K562 (cell line): ENCODE results near the gene ARL8A. TPM values are rescaled to one million over a fixed set of nuclear protein-coding genes. Genes with fewer than 3 reads are reported as not detected.

Source experiments
- COPS2 ChIP-seq: fragments of 450-650 bp; conservative IDR thresholded peaks from 2 replicates; pipeline ENCODE4 v1.6.1; 2016; ENCODE audit warnings: mild to moderate bottlenecking, moderate library complexity
- ERF ChIP-seq: fragments of 450-650 bp; formaldehyde crosslinking; IDR thresholded peaks from 2 replicates; pipeline ENCODE4 v1.4.0; 2020; ENCODE audit warnings: mild to moderate bottlenecking, mixed read lengths
- ETV1 ChIP-seq: fragments of 450-650 bp; conservative IDR thresholded peaks from 2 replicates; pipeline ENCODE4 v1.6.1; 2016; ENCODE audit warnings: missing genetic modification characterization, control low read depth, low read depth, missing compliant biosample characterization
- GTF2B ChIP-seq: IDR thresholded peaks from 2 replicates; pipeline ENCODE4 v1.6.1; 2011; ENCODE audit not compliant: insufficient read length; ENCODE audit errors: extremely low read depth
- HMG20B ChIP-seq: fragments of 250-450 bp; sonication (Bioruptor Pico); IDR thresholded peaks from 2 replicates; pipeline ENCODE4 v1.5.0; 2021; ENCODE audit warnings: mild to moderate bottlenecking
- IFI16 ChIP-seq: fragments of 250-450 bp; sonication (Bioruptor Pico); IDR thresholded peaks from 2 replicates; pipeline ENCODE4 v2.1.2; 2022; ENCODE audit warnings: mild to moderate bottlenecking, inconsistent platforms
- L3MBTL2 ChIP-seq: fragments of 450-650 bp; IDR thresholded peaks from 2 replicates; pipeline ENCODE4 v1.6.1; 2016; ENCODE audit warnings: mild to moderate bottlenecking, moderate library complexity
- NFIX ChIP-seq: fragments of 250-450 bp; sonication (Bioruptor Pico); IDR thresholded peaks from 2 replicates; pipeline ENCODE4 v1.4.0; 2020; ENCODE audit warnings: low read depth, mild to moderate bottlenecking, moderate library complexity
- PURB ChIP-seq: sonication (generic); formaldehyde crosslinking; IDR thresholded peaks from 2 replicates; pipeline ENCODE4 v1.9.0; 2021; ENCODE audit warnings: low read depth, mild to moderate bottlenecking, missing genetic modification reagents
- RBM25 ChIP-seq: fragments of 200-400 bp; formaldehyde crosslinking; IDR thresholded peaks from 2 replicates; pipeline ENCODE4 v1.6.1; 2018; ENCODE audit warnings: low read length, low read depth, moderate library complexity; ENCODE audit not compliant: severe bottlenecking
- SOX6 ChIP-seq: fragments of 450-650 bp; IDR thresholded peaks from 2 replicates; pipeline ENCODE4 v1.6.1; 2014; ENCODE audit warnings: mild to moderate bottlenecking
- TAF1 ChIP-seq: IDR thresholded peaks from 2 replicates; pipeline ENCODE4 v1.6.1; 2011; ENCODE audit warnings: mild to moderate bottlenecking, low read length, moderate library complexity; ENCODE audit not compliant: insufficient read depth, control insufficient read depth, severe bottlenecking; ENCODE audit errors: extremely low read depth
- TBL1XR1 ChIP-seq, 2 experiments: IDR thresholded peaks; 2 replicates each; pipeline ENCODE4 v1.6.1; 2012; ENCODE audit warnings: improper control_type of control experiment in 2 of 2, low read length in 2 of 2, mild to moderate bottlenecking in 1 of 2
- THRAP3 ChIP-seq: fragments of 450-650 bp; IDR thresholded peaks from 2 replicates; pipeline ENCODE4 v1.6.1; 2016; ENCODE audit warnings: mild to moderate bottlenecking, inconsistent platforms, borderline replicate concordance
- TSC22D4 ChIP-seq: fragments of 450-650 bp; IDR thresholded peaks from 2 replicates; pipeline ENCODE4 v1.6.1; 2016; ENCODE audit warnings: missing genetic modification characterization, missing biosample characterization, control low read depth
- ZBTB34 ChIP-seq: fragments of 250-450 bp; sonication (Bioruptor Pico); IDR thresholded peaks from 2 replicates; pipeline ENCODE4 v1.8.0; 2021; ENCODE audit warnings: mild to moderate bottlenecking, moderate library complexity
- ZNF175 ChIP-seq: fragments of 200-800 bp; sonication (Bioruptor generic); IDR thresholded peaks from 2 replicates; pipeline ENCODE4 v1.6.1; 2016; ENCODE audit warnings: low read depth, mild to moderate bottlenecking, missing genetic modification characterization, missing compliant biosample characterization
- polyA plus RNA-seq, 8 experiments: library from polyadenylated mRNA; depleted of rRNA in 4 of 8; stranded (reverse) in 5 of 8; unstranded in 3 of 8; fragments of >200 nt; fragmentation: Nextera tagmentation in 2 of 8; fragmentation: Illumina TruSeq in 1 of 8; extraction: Ambion mirVana in 2 of 8; extraction: Trizol in 1 of 8; gene quantifications; 2 replicates each; pipeline versions ENCODE4 v1.2.1 to v1.2.3, GENCODE V29; 2011 to 2014; ENCODE audit warnings: inconsistent platforms in 1 of 8, missing spikeins in 1 of 8
- total RNA-seq, 7 experiments: library from RNA; depleted of rRNA in 6 of 7; stranded (reverse); fragments of >200 nt in 6 of 7; fragmentation: Illumina TruSeq in 2 of 7; extraction: Trizol in 2 of 7; gene quantifications; 2 replicates each; pipeline versions ENCODE4 v1.2.1 to v1.2.3, GENCODE V29; 2011 to 2021; ENCODE audit warnings: low replicate concordance in 1 of 7
- TF ChIP-seq, protein P1 (sequence below): sonication (generic); formaldehyde crosslinking; IDR thresholded peaks from 2 replicates; pipeline ENCODE4 v1.4.0; 2020; ENCODE audit warnings: mild to moderate bottlenecking, missing genetic modification reagents
- TF ChIP-seq, protein P2 (sequence below): IDR thresholded peaks from 2 replicates; pipeline ENCODE4 v1.6.1; 2014; ENCODE audit warnings: antibody characterized with exemption
- TF ChIP-seq, protein P3 (sequence below): fragments of 250-450 bp; sonication (Bioruptor Pico); IDR thresholded peaks from 2 replicates; pipeline ENCODE4 v1.5.1; 2021; ENCODE audit warnings: mild to moderate bottlenecking

The ARL8A gene
- total and polyA plus RNA-seq, 9 of the 15 experiments (the other 6 are each of a cell fraction or from before 2014, with no cell fraction given), result 0.17 to 27.3 (median 15.6) TPM

GRCh38 chr1:202158810-202159533 is 14.4 kb upstream of the ARL8A start (continued):
- no peak for TF ChIP-seq COPS2
- TF ChIP-seq NFIX (CRISPR knock-in tag), result no peak
- no peak for TF ChIP-seq GTF2B
- no peak; the same call in 1 of the 2 replicates for TF ChIP-seq SOX6
- TF ChIP-seq, protein P1, sequence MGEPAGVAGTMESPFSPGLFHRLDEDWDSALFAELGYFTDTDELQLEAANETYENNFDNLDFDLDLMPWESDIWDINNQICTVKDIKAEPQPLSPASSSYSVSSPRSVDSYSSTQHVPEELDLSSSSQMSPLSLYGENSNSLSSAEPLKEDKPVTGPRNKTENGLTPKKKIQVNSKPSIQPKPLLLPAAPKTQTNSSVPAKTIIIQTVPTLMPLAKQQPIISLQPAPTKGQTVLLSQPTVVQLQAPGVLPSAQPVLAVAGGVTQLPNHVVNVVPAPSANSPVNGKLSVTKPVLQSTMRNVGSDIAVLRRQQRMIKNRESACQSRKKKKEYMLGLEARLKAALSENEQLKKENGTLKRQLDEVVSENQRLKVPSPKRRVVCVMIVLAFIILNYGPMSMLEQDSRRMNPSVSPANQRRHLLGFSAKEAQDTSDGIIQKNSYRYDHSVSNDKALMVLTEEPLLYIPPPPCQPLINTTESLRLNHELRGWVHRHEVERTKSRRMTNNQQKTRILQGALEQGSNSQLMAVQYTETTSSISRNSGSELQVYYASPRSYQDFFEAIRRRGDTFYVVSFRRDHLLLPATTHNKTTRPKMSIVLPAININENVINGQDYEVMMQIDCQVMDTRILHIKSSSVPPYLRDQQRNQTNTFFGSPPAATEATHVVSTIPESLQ, result no peak
- no peak for TF ChIP-seq IFI16
- TF ChIP-seq, protein P2, sequence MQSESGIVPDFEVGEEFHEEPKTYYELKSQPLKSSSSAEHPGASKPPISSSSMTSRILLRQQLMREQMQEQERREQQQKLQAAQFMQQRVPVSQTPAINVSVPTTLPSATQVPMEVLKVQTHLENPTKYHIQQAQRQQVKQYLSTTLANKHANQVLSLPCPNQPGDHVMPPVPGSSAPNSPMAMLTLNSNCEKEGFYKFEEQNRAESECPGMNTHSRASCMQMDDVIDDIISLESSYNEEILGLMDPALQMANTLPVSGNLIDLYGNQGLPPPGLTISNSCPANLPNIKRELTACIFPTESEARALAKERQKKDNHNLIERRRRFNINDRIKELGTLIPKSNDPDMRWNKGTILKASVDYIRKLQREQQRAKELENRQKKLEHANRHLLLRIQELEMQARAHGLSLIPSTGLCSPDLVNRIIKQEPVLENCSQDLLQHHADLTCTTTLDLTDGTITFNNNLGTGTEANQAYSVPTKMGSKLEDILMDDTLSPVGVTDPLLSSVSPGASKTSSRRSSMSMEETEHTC, result no peak; the same call in 1 of the 2 replicates
- 0 out of 2 replicates have a peak, but pooled peaks have one; percentile 27 for TF ChIP-seq ERF
- TF ChIP-seq TAF1, result peak; percentile 53
- TF ChIP-seq RBM25, result no peak
- TF ChIP-seq ZNF175, result no peak
- no peak for TF ChIP-seq ZBTB34
- peak; percentile 88 for TF ChIP-seq L3MBTL2
- peak; percentile 55 to 61; a peak in 2 of 4 replicates for TF ChIP-seq TBL1XR1 (IDR thresholded peaks at IDR 0.05; ENCODE audit: low read length in 2 of 2)
- no peak for TF ChIP-seq TSC22D4 (tag)
- TF ChIP-seq ETV1, result no peak
- TF ChIP-seq PURB, result no peak
- TF ChIP-seq HMG20B, result no peak
- TF ChIP-seq, protein P3, sequence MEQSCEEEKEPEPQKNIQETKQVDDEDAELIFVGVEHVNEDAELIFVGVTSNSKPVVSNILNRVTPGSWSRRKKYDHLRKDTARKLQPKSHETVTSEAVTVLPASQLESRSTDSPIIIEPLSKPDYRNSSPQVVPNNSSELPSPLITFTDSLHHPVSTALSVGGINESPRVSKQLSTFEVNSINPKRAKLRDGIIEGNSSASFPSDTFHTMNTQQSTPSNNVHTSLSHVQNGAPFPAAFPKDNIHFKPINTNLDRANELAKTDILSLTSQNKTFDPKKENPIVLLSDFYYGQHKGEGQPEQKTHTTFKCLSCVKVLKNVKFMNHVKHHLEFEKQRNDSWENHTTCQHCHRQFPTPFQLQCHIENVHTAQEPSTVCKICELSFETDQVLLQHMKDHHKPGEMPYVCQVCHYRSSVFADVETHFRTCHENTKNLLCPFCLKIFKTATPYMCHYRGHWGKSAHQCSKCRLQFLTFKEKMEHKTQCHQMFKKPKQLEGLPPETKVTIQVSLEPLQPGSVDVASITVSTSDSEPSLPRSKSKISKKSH (CRISPR knock-in tag), result no peak
- no peak for TF ChIP-seq THRAP3
